GM18870 (cell line): ENCODE measurements around the gene ABCC11.

Experiments
- ATAC-seq: cut with Tn5 transposase; IDR thresholded peaks from one replicate; pipeline ENCODE4 v1.9.1; 2021; ENCODE audit warnings: moderate library complexity; ENCODE audit not compliant: unreplicated experiment

ABCC11 gene

DNA sequence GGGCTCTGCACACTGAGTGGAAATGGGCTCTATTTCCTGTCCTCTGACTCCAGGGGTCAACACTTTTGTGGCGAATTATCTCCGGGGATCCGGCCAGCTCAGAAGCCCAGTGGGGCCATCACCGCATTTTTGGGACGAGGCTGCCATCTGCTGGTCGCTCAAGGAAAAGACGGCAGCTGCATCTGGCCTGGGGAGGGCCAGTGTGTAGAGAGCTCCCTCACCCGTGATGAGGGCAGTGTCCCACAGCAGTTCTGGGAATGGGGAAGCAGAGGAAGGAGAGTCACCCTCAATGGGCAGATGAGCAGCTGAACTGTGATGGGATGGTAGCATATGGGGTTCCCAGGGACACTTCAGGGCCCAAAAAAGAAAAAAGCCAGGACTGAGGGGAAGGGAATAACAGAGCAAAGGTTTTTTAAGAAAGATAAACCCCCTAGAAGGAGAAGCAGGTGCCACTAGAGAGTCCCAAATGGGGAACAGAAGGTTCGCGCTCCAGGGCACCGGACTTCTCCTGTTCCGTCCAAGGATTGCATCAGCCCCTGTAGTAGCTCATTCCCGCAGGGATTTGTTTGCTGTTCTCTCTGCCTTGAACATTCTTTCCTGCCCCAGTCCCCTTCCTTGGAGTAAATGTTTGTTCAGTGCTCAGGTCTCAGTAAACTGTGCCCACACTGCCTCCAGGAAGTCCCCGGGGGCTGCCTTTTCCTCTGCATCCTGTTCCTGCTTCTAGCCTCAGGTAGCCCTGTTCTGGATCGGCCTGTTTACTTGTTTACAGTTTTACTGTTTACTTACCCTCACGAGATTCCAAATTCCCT lies 82.2 kb downstream of the ABCC11 start:
- no peak for ATAC-seq

- no peak for ATAC-seq
Observed at GRCh38 chr16:48162839-48163410, 84.4 kb downstream of the ABCC11 start.

DNA sequence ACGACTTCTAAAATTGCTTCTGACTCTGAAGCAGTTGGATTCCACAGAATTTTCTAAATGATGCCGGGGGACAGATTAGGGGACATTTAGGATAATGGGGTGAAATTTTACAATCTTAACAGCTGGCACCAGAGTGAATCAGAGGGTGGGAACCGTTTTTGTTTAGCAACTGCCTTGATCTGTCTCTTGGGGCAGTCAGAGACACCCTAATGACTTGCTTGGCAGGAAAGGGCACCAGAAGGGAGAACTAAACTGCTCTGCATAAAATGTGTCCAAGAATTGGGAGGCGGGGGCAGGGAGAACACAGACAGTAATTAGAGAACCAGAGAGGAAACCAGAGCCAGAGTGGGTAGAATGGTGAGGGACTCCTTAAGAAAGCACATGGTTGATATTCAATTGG lies 85.4 kb downstream of the ABCC11 start:
- ATAC-seq, result no peak

DNA sequence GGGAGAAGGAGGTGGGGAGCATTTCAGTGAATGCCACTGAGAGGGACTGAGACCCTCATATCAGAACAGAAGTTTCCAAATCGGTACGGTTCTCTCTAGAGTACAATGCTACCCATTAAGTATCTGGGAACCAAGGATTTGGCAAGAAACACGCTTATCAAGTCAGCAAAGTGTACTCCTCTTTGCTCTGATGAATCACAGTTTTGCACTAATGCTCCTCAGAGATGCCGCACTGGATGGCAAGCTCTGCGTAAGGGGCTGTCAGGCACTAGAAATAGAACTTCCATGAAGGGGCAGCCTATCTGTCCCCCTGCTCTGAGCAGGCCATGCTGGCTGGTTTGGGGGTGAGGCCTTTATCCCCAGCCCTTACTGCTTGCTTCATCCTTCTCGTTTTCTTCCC lies 86.8 kb downstream of the ABCC11 start:
- ATAC-seq, result no peak

DNA sequence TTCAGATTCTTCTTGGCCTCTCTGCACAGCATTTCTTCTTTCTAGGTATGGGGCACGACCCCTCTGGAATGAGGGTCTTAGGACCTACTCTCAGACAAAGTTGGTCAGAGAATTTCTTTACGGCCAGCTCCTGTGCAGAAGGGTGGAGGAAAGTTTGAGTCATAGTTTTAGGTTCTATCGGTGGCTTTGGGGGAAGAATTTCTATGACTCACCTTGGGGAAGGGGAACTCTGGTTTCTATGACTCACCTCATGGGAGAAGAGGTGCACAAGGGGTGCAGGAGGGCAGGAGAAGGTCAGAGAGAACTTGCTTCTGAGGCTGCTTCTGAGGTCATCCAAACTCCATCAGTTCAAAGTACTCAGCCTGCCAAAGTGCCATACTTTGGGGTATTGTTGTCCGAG lies 89.0 kb downstream of the ABCC11 start:
- ATAC-seq, result peak; percentile 85

GRCh38 chr16:48157794-48158193 lies 89.5 kb downstream of the ABCC11 start:
- ATAC-seq, result no peak

GRCh38 chr16:48157302-48157701 lies 90.0 kb downstream of the ABCC11 start:
- ATAC-seq, result no peak

DNA sequence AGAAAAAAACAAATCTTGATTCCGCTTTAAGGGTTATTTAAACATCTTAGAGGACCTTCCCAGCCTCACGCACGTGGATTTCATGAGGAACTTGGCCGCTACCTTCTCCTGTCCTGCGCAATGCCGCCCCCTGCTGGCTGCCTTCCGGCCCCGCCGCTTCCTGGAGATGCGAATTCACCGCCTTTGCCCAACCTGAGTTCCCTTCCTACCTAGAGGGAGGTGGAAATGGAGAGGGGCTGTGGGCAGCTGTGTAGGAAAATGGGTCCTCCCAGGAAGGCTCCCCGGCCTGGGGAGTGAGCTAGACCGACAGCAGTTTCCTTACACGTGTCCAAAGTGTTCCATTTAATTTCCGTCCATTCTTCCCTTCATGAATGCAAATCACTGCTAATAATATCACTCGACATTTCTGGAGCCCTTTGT lies 90.5 kb downstream of the ABCC11 start:
- no peak for ATAC-seq

- no peak for ATAC-seq
Observed at GRCh38 chr16:48155926-48156789, 91.2 kb downstream of the ABCC11 start, which contains the start of gene ABCC12. TSS of gene ABCC12 (minus strand) at chr16:48155993. CDS start at chr16:48146424, 9,569 bp downstream.

DNA sequence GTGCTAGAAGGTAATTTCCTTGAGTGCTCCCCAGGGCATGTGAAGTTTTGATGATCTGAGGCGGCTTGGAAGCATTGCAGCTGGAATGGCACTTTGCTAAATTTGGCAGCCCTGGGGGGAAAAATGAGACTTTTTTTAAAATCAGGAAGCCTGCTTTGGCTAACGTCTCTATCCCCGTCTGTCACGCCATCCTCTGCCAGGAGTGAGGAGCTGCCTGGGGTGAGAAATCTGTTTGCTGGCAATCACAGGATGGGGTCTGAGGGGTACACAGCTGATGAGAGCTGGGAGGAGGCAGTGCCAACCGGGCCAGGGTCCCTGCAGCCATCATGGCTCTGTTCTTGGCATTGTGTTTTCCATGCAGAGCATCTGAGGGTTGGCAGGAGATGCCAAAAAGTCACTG lies 93.6 kb downstream of the ABCC11 start:
- no peak for ATAC-seq

DNA sequence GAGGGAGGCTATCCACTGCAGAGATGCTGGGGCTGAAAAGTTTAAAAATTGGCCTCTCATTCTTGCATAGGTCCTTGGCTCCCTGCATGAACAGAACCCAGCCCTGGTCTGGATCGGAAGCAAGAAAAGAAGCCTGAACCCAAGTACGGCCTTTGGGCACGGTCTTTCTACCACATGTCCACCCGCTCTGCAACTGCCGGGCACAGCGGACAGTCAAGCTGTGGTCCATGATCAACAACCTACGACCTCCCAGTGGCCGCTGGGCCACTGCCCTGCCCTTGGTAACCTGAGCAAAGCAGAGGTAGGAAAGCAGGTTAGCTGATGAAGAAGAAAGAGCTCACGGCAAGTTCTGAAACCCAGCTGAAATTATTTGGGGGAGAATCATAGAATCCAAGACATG lies 95.1 kb downstream of the ABCC11 start:
- ATAC-seq, result no peak

- ATAC-seq, result no peak
Observed at GRCh38 chr16:48150707-48151106, 96.6 kb downstream of the ABCC11 start.

DNA sequence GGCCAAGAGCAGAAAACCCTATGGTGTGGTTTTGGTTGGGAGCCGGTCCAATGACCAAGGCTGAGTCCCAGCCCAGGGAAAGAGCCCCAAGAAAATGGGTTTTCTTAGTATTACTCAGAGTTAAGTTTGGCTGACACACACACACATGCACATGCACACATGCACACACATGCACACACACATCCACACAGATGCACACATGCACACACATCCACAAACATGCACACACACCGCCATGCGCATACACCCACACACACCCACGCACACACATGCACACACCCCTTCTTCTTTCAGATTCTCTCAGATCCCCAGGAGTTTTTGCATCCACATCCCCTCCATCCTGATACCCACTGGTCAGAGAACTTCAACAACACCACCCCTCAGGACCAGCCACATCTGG lies 100.6 kb downstream of the ABCC11 start:
- no peak for ATAC-seq

DNA sequence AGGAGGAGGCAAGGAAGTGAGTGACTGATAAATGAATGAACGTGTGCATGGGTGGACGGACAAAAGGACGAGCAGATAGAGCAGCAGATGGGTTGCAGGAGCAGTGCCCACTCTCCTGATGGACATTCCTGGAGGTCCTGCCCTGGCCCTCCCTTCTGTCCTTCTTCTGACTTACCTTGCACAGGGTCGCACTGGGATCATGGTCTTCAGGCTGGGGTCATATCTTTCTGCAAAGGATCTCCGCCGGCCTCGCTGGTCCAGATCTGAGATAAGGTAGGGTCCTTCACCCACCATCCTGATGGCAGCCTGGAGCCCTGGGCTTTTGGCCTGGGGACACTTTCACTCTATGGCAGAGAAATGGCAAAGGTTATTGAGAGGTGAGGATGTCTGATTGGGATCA lies 101.2 kb downstream of the ABCC11 start:
- ATAC-seq, result no peak

GRCh38 chr16:48143812-48144368 lies 103.4 kb downstream of the ABCC11 start:
- no peak for ATAC-seq

- no peak for ATAC-seq
Observed at GRCh38 chr16:48140821-48141220, 106.5 kb downstream of the ABCC11 start.

DNA sequence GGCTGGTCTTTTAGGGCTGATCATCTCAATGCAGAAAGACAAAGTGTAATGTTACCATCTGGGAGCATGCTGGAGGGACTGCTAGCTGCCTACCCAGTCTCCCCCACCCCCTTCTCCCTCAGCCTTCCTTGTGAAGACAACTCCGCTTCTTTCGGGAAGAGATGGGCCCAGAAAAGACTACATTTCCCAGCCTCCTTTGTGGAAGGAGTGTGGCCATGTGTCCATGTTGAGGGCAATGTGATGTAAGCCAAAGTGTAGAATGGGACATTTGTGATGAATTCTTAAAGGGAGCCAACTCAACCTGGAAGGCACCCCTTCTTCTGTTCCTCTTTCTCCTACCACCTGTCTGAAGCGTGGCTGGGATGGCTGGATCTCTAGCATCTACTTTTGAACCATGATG lies 107.8 kb downstream of the ABCC11 start:
- ATAC-seq, result no peak

- ATAC-seq, result no peak
Observed at GRCh38 chr16:48138543-48138942, 108.8 kb downstream of the ABCC11 start.

DNA sequence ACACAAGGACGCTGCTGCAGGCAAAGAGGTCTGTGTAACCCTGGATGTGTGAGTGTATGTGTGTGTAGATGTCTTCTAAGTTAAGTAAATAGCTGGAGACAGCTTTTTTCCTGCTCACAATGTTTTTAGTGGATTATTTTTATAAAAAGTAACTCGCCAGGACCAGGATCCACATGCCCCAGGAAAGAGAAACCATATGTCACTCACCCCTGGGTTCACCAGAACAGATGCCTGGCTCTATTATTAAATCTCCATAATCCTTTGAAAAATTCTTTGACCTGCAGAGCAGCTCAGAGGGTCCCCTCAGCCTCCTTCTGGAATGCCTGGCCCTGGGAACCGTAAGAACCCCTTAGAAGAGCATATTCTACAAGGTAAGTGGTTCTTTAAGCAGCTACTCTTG lies 109.5 kb downstream of the ABCC11 start:
- no peak for ATAC-seq

GRCh38 chr16:48136547-48137360 lies 110.6 kb downstream of the ABCC11 start:
- no peak for ATAC-seq
